CD14-positive monocyte (primary cell): Measurements from ENCODE around the gene LOXHD1. TPM values are rescaled to one million over a fixed set of nuclear protein-coding genes. Genes with fewer than 3 reads are reported as not detected.

Source experiments
- DNase-seq, 3 donors: peaks; one replicate each; pipeline ENCODE4 v3.0.0-alpha.2; 2011 to 2022
- H2AFZ ChIP-seq: 2 replicates; pipeline ENCODE4 v1.6.0; 2012; ENCODE audit warnings: mild to moderate bottlenecking, low read depth, low read length, inconsistent platforms; ENCODE audit not compliant: insufficient read depth, poor library complexity, severe bottlenecking
- H3K27ac ChIP-seq, 2 donors: 1 replicate in 1 of 2; 2 replicates in 1 of 2; pipeline ENCODE4 v1.5.1; 2012 to 2013; ENCODE audit warnings: low read length in 2 of 2, control low read depth in 1 of 2, inconsistent platforms in 1 of 2, low read depth in 1 of 2, mild to moderate bottlenecking in 1 of 2
- H3K27me3 ChIP-seq, 2 donors: one replicate each; pipeline versions ENCODE4 v1.6.0 to v1.6.1; 2011 to 2013; ENCODE audit warnings: low read length in 2 of 2; ENCODE audit not compliant: control insufficient read depth in 2 of 2, insufficient read depth in 2 of 2
- H3K36me3 ChIP-seq, 2 donors: replicated peaks in 1 of 2; 1 replicate in 1 of 2; 2 replicates in 1 of 2; pipeline versions ENCODE4 v1.5.1 to v1.6.1; 2012 to 2013; ENCODE audit warnings: low read length in 2 of 2, control low read depth in 1 of 2, inconsistent platforms in 1 of 2, mild to moderate bottlenecking in 1 of 2; ENCODE audit not compliant: insufficient read depth in 2 of 2, control insufficient read depth in 1 of 2
- H3K4me1 ChIP-seq, 2 donors: 1 replicate in 1 of 2; 2 replicates in 1 of 2; pipeline versions ENCODE4 v1.5.1 to v1.6.1; 2012 to 2013; ENCODE audit warnings: low read length in 2 of 2, control low read depth in 1 of 2, inconsistent platforms in 1 of 2, mild to moderate bottlenecking in 1 of 2, moderate library complexity in 1 of 2; ENCODE audit not compliant: insufficient read depth in 2 of 2, control insufficient read depth in 1 of 2
- H3K4me2 ChIP-seq: replicated peaks from 2 replicates; pipeline ENCODE3; 2012; ENCODE audit warnings: low read length, moderate library complexity, mild to moderate bottlenecking; ENCODE audit not compliant: poor library complexity, severe bottlenecking; ENCODE audit errors: extremely low read depth
- H3K4me3 ChIP-seq, 3 experiments: fragments of 200-600 bp in 1 of 3; sonication (generic) in 1 of 3; replicated peaks in 1 of 3; 1 replicate in 2 of 3; 2 replicates in 1 of 3; pipeline ENCODE4 v1.5.1; 2011 to 2013; ENCODE audit warnings: low read length in 3 of 3, mild to moderate bottlenecking in 3 of 3, control low read depth in 2 of 3, low read depth in 2 of 3, inconsistent platforms in 1 of 3, moderate library complexity in 1 of 3
- H3K79me2 ChIP-seq: 2 replicates; pipeline ENCODE4 v1.6.0; 2012; ENCODE audit warnings: mild to moderate bottlenecking, control low read depth, inconsistent platforms, low read length, moderate library complexity; ENCODE audit not compliant: insufficient read depth
- H3K9ac ChIP-seq: 2 replicates; pipeline ENCODE4 v1.6.0; 2017; ENCODE audit warnings: low read length, mild to moderate bottlenecking; ENCODE audit not compliant: insufficient read depth, poor library complexity, severe bottlenecking
- H3K9me3 ChIP-seq, 2 donors: replicated peaks in 1 of 2; 1 replicate in 1 of 2; 2 replicates in 1 of 2; pipeline versions ENCODE4 v1.5.1 to v1.6.1; 2012 to 2013; ENCODE audit warnings: low read length in 2 of 2, control low read depth in 1 of 2; ENCODE audit not compliant: control insufficient read depth in 1 of 2, insufficient read depth in 1 of 2
- H4K20me1 ChIP-seq: 2 replicates; pipeline ENCODE4 v1.6.0; 2012; ENCODE audit warnings: mild to moderate bottlenecking, low read length, control low read depth, moderate library complexity; ENCODE audit not compliant: insufficient read depth
- H3K27ac Mint-ChIP-seq, 7 donors: one replicate each; pipeline ENCODE4 v1.8.0; 2020; ENCODE audit warnings: mild to moderate bottlenecking in 7 of 7, mixed read lengths in 7 of 7, moderate library complexity in 6 of 7, inconsistent platforms in 2 of 7
- H3K27me3 Mint-ChIP-seq, 3 donors: one replicate each; pipeline ENCODE4 v1.8.0; 2021 to 2022; ENCODE audit warnings: low read depth in 3 of 3, mild to moderate bottlenecking in 3 of 3, mixed read lengths in 3 of 3, moderate library complexity in 3 of 3, inconsistent platforms in 1 of 3
- H3K36me3 Mint-ChIP-seq, 2 donors: one replicate each; pipeline ENCODE4 v1.8.0; 2020; ENCODE audit warnings: mixed read lengths in 2 of 2, inconsistent platforms in 1 of 2, mild to moderate bottlenecking in 1 of 2
- H3K4me1 Mint-ChIP-seq: one replicate; pipeline ENCODE4 v1.8.0; 2020; ENCODE audit warnings: mild to moderate bottlenecking, mixed read lengths
- H3K4me3 Mint-ChIP-seq, 2 donors: one replicate each; pipeline ENCODE4 v1.8.0; 2020; ENCODE audit warnings: mild to moderate bottlenecking in 2 of 2, mixed read lengths in 2 of 2, moderate library complexity in 1 of 2
- H3K9me3 Mint-ChIP-seq, 7 donors: one replicate each; pipeline ENCODE4 v1.8.0; 2020 to 2022; ENCODE audit warnings: mixed read lengths in 7 of 7, mild to moderate bottlenecking in 6 of 7, moderate library complexity in 6 of 7, inconsistent platforms in 2 of 7
- WGBS: methylation state at CpG from one replicate; pipeline ENCODE4 v1.1.5; 2013; ENCODE audit warnings: missing lambda C conversion rate; ENCODE audit not compliant: insufficient coverage; 5-methylcytosine and 5-hydroxymethylcytosine counted together
- intact Hi-C, 2 donors: fragments of 100-400 bp; cut with micrococcal nuclease; formaldehyde crosslinking; loops; one replicate each; pipeline versions ENCODE4 v1.15.0 to v1.15.1; 2023
- polyA plus RNA-seq, 3 donors: library from polyadenylated mRNA; depleted of rRNA in 1 of 3; unstranded in 2 of 3; stranded (reverse) in 1 of 3; fragments of 300-500 nt in 2 of 3; fragments of >200 nt in 1 of 3; fragmentation: Illumina TruSeq in 2 of 3; gene quantifications; 1 replicate in 2 of 3; 2 replicates in 1 of 3; pipeline ENCODE4 v1.2.3, GENCODE V29; 2012 to 2021
- TF ChIP-seq, protein P1 (sequence below): fragments of 200-600 bp; IDR thresholded peaks from one replicate; pipeline ENCODE4 v1.8.0; 2022; ENCODE audit warnings: antibody characterized with exemption, mild to moderate bottlenecking

Gene LOXHD1
- polyA plus RNA-seq, 3 donors = 0.33 to 10.9 (median 0.61) TPM

DNA sequence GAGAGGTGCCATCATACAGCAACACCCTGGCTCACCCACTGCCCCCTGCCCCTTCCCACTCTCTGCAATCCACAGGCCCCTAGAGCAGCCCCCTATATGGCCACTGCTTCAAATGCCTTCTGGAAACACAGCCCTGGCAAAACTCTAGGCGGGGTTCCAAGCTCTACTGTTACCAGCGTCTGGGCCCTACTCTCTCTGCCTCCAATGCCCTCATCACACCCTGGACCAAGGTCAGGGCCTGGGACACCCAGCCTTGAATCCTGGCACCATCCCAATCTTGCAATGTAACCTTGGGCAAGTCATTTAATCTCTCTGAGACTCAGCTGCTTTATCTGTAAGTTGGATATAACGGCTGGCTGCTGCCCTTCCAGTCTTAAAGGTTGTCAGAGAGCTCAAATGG lies 39.2 kb upstream of the LOXHD1 start:
- Histone ChIP-seq H3K27me3 (no peaks in the 10 kb centered on the region), H3K36me3 (no peaks in the 10 kb centered on the region), H3K4me1 (no peaks in the 10 kb centered on the region), H3K4me3 (no peak overlapping the region), H4K20me1 (no peaks in the 10 kb centered on the region), H2AFZ (no peak overlapping the region), H3K9me3 (no peaks in the 10 kb centered on the region), H3K27ac (no peak overlapping the region), H3K79me2 (no peaks in the 10 kb centered on the region), H3K4me2 (no peak overlapping the region), H3K9ac (no peak overlapping the region)
- Mint-ChIP-seq H3K9me3 (peaks cover 4 to 9% (median 7%) of the 10 kb centered on the region in 7 donors), H3K4me3 (no peak overlapping the region), H3K27me3 (peaks cover 7 to 16% (median 10%) of the 10 kb centered on the region in 3 donors), H3K27ac (no peak overlapping the region), H3K4me1 (no peaks in the 10 kb centered on the region), H3K36me3 (no peaks in the 10 kb centered on the region)
- intact Hi-C loops = no loop called here
- WGBS = 57% methylated on average over 1 of the region's 3 CpGs
- no peak for DNase-seq
- TF ChIP-seq, protein P1, sequence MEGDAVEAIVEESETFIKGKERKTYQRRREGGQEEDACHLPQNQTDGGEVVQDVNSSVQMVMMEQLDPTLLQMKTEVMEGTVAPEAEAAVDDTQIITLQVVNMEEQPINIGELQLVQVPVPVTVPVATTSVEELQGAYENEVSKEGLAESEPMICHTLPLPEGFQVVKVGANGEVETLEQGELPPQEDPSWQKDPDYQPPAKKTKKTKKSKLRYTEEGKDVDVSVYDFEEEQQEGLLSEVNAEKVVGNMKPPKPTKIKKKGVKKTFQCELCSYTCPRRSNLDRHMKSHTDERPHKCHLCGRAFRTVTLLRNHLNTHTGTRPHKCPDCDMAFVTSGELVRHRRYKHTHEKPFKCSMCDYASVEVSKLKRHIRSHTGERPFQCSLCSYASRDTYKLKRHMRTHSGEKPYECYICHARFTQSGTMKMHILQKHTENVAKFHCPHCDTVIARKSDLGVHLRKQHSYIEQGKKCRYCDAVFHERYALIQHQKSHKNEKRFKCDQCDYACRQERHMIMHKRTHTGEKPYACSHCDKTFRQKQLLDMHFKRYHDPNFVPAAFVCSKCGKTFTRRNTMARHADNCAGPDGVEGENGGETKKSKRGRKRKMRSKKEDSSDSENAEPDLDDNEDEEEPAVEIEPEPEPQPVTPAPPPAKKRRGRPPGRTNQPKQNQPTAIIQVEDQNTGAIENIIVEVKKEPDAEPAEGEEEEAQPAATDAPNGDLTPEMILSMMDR = no peak

DNA sequence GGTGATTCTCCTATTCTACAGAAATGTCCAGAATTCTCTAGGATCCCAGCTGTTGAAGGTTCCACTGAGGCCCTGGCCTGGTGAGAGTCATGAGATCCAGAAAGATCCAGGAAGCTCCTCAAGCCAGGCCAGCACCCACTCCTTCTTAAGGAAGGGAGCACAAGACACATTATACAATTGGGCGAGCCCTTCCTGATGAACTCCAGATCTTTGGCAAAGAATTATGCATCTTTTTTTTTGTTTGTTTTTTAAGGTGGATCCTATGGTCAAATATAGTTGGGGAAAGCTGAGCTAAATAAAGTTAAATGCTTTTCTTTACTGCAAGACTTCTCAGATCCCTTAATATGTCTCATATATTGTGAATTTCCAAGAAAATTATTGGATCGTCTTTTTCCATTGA lies 37.0 kb upstream of the LOXHD1 start:
- DNase-seq = no peak
- H3K27me3 ChIP-seq = no peaks in the 10 kb centered on the region
- no peaks in the 10 kb centered on the region for H4K20me1 ChIP-seq
- H3K9me3 Mint-ChIP-seq = peaks cover 4 to 9% (median 7%) of the 10 kb centered on the region in 7 donors
- H2AFZ ChIP-seq = no peak overlapping the region
- H3K36me3 ChIP-seq = no peaks in the 10 kb centered on the region
- H3K9ac ChIP-seq = no peak overlapping the region
- no peak overlapping the region for H3K27ac Mint-ChIP-seq
- no CpG with 5 or more reads among the region's 2 CpGs for WGBS
- no peaks in the 10 kb centered on the region for H3K9me3 ChIP-seq
- H3K4me1 Mint-ChIP-seq = no peaks in the 10 kb centered on the region
- no peak overlapping the region for H3K27ac ChIP-seq
- no peaks in the 10 kb centered on the region for H3K36me3 Mint-ChIP-seq
- H3K79me2 ChIP-seq = no peaks in the 10 kb centered on the region
- TF ChIP-seq, protein P1 = no peak
- no peak overlapping the region for H3K4me2 ChIP-seq
- no peak overlapping the region for H3K4me3 Mint-ChIP-seq
- peaks cover 7 to 12% (median 10%) of the 10 kb centered on the region in 3 donors for H3K27me3 Mint-ChIP-seq
- no peak overlapping the region for H3K4me3 ChIP-seq
- H3K4me1 ChIP-seq = no peaks in the 10 kb centered on the region
- intact Hi-C loops = no loop called here
